KMS-11 (cell line): ENCODE measurements around the gene MAP4K5.
"Not testable (repeated sequence)": the region's sequence is repeated elsewhere in the genome, so short reads cannot be mapped to it uniquely, and the experiment has no call there.

Experiments
- H2AFZ ChIP-seq: fragments of 200-600 bp; sonication (generic); 2 replicates; pipeline ENCODE4 v1.6.1; 2016; ENCODE audit warnings: antibody characterized with exemption, mixed run types, low read depth
- H3K27ac ChIP-seq: fragments of 200-600 bp; sonication (generic); 2 replicates; pipeline ENCODE4 v1.6.1; 2016; ENCODE audit warnings: mild to moderate bottlenecking, mixed run types
- H3K27me3 ChIP-seq: fragments of 200-600 bp; sonication (generic); 2 replicates; pipeline ENCODE4 v1.6.1; 2017; ENCODE audit warnings: mild to moderate bottlenecking, low read depth, mixed run types, moderate library complexity; ENCODE audit not compliant: insufficient read depth
- H3K36me3 ChIP-seq: fragments of 200-600 bp; sonication (generic); 2 replicates; pipeline ENCODE4 v1.6.1; 2017; ENCODE audit warnings: mild to moderate bottlenecking, mixed run types; ENCODE audit not compliant: insufficient read depth
- H3K4me1 ChIP-seq: fragments of 200-600 bp; sonication (generic); 2 replicates; pipeline ENCODE4 v1.6.1; 2016; ENCODE audit warnings: mild to moderate bottlenecking, low read depth, mixed run types; ENCODE audit not compliant: poor library complexity, severe bottlenecking
- H3K4me2 ChIP-seq: fragments of 200-600 bp; sonication (generic); 2 replicates; pipeline ENCODE4 v1.7.0; 2016; ENCODE audit warnings: mild to moderate bottlenecking, mixed run types
- H3K4me3 ChIP-seq: fragments of 200-600 bp; sonication (generic); IDR thresholded peaks from 2 replicates; pipeline ENCODE4 v1.6.1; 2017; ENCODE audit warnings: low read depth, low read length, mixed read lengths; ENCODE audit not compliant: insufficient read depth
- H3K79me2 ChIP-seq: fragments of 200-600 bp; sonication (generic); 2 replicates; pipeline ENCODE4 v1.6.1; 2016; ENCODE audit warnings: low read depth, mixed run types; ENCODE audit not compliant: insufficient read depth
- H3K9ac ChIP-seq: fragments of 200-600 bp; sonication (generic); 2 replicates; pipeline ENCODE4 v1.6.1; 2016; ENCODE audit warnings: mild to moderate bottlenecking, mixed run types
- H4K20me1 ChIP-seq: fragments of 200-600 bp; sonication (generic); 2 replicates; pipeline ENCODE4 v1.6.1; 2016; ENCODE audit warnings: mild to moderate bottlenecking, mixed run types; ENCODE audit not compliant: insufficient read depth
- CTCF ChIP-seq: fragments of 200-600 bp; sonication (generic); conservative IDR thresholded peaks from 2 replicates; pipeline ENCODE4 v1.6.1; 2017; ENCODE audit warnings: low read depth, mild to moderate bottlenecking, antibody characterized with exemption, low read length, moderate library complexity, mixed read lengths

The MAP4K5 gene

GRCh38 chr14:50510157-50510556, 22.2 kb downstream of the MAP4K5 start:
- Histone ChIP-seq H3K4me3 (no peak overlapping the region), H3K9ac (no peak overlapping the region), H4K20me1 (no peaks in the 10 kb centered on the region), H3K4me1 (no peaks in the 10 kb centered on the region), H3K27ac (no peak overlapping the region), H3K36me3 (no peaks in the 10 kb centered on the region), H3K4me2 (no peak overlapping the region), H3K27me3 (no peaks in the 10 kb centered on the region), H3K79me2 (peaks cover 19% of the 10 kb centered on the region; the same call in 1 of the 2 replicates), H2AFZ (no peak overlapping the region)
- no peak for TF ChIP-seq CTCF

- H3K9ac ChIP-seq, H3K4me3 ChIP-seq, H3K36me3 ChIP-seq, H3K4me2 ChIP-seq, H3K27me3 ChIP-seq, H2AFZ ChIP-seq, H4K20me1 ChIP-seq, H3K27ac ChIP-seq, H3K4me1 ChIP-seq: not testable (repeated sequence)
- peaks cover 13% of the 10 kb centered on the region; the same call in 1 of the 2 replicates for H3K79me2 ChIP-seq
These were observed 25.3 kb downstream of the MAP4K5 start for GRCh38 chr14:50507078-50507477.

GRCh38 chr14:50501642-50502041, 30.7 kb downstream of the MAP4K5 start:
- no peaks in the 10 kb centered on the region for H4K20me1 ChIP-seq
- no peak overlapping the region for H2AFZ ChIP-seq
- no peaks in the 10 kb centered on the region for H3K36me3 ChIP-seq
- H3K79me2 ChIP-seq: no peaks in the 10 kb centered on the region
- no peaks in the 10 kb centered on the region for H3K4me1 ChIP-seq
- no peaks in the 10 kb centered on the region for H3K27me3 ChIP-seq
- H3K4me3 ChIP-seq: no peak overlapping the region
- H3K4me2 ChIP-seq: no peak overlapping the region
- H3K27ac ChIP-seq: no peak overlapping the region
- TF ChIP-seq CTCF: no peak
- H3K9ac ChIP-seq: no peak overlapping the region

- TF ChIP-seq CTCF: no peak
These were observed 35.0 kb downstream of the MAP4K5 start for GRCh38 chr14:50497351-50497750.

GRCh38 chr14:50489851-50490250, 42.5 kb downstream of the MAP4K5 start:
- Histone ChIP-seq H3K79me2 (no peaks in the 10 kb centered on the region), H3K9ac (no peak overlapping the region), H2AFZ (no peak overlapping the region), H4K20me1 (no peaks in the 10 kb centered on the region), H3K4me1 (no peaks in the 10 kb centered on the region), H3K27me3 (no peaks in the 10 kb centered on the region), H3K4me2 (no peak overlapping the region), H3K27ac (no peak overlapping the region), H3K4me3 (no peak overlapping the region), H3K36me3 (no peaks in the 10 kb centered on the region)
- TF ChIP-seq CTCF: no peak

More at GRCh38 chr14:50497351-50497750, 35.0 kb downstream of the MAP4K5 start:
- Histone ChIP-seq H3K36me3 (no peaks in the 10 kb centered on the region), H3K4me3 (no peak overlapping the region), H3K4me1 (no peaks in the 10 kb centered on the region), H4K20me1 (no peaks in the 10 kb centered on the region), H3K4me2 (no peak overlapping the region), H3K9ac (no peak overlapping the region), H3K27me3 (no peaks in the 10 kb centered on the region), H3K79me2 (no peaks in the 10 kb centered on the region), H2AFZ (no peak overlapping the region), H3K27ac (no peak overlapping the region)
